Mesendoderm (in vitro differentiated cells): ENCODE data around the gene TACC3.
A peak's percentile ranks its signal among the peaks of the same experiment; 100 is the strongest.

ENCODE experiments used
- DNase-seq: peaks from one replicate; pipeline ENCODE4 v3.0.0; 2013
- H2AK5ac ChIP-seq: 2 replicates; pipeline ENCODE4 v1.6.1; 2013; ENCODE audit warnings: low read length, inconsistent platforms
- H2BK120ac ChIP-seq: 2 replicates; pipeline ENCODE4 v1.6.1; 2013; ENCODE audit warnings: low read depth, mild to moderate bottlenecking, low read length, moderate library complexity, mixed read lengths
- H2BK15ac ChIP-seq: replicated peaks from 2 replicates; pipeline ENCODE4 v1.6.1; 2013; ENCODE audit warnings: low read depth, mild to moderate bottlenecking, moderate library complexity
- H2BK5ac ChIP-seq: 2 replicates; pipeline ENCODE4 v1.6.1; 2013; ENCODE audit warnings: low read length, inconsistent platforms
- H3K18ac ChIP-seq: 2 replicates; pipeline ENCODE4 v1.6.1; 2013; ENCODE audit warnings: mild to moderate bottlenecking, low read length, mixed read lengths
- H3K23ac ChIP-seq: one replicate; pipeline ENCODE4 v1.6.1; 2013; ENCODE audit warnings: low read length
- H3K27ac ChIP-seq: 2 replicates; pipeline ENCODE4 v1.5.1; 2013; ENCODE audit warnings: low read depth, mild to moderate bottlenecking, inconsistent platforms, low read length, moderate library complexity
- H3K27me3 ChIP-seq: 2 replicates; pipeline ENCODE4 v1.6.1; 2013; ENCODE audit warnings: low read length, control low read depth, mild to moderate bottlenecking, inconsistent platforms; ENCODE audit not compliant: insufficient read depth, poor library complexity
- H3K36me3 ChIP-seq: 2 replicates; pipeline ENCODE4 v1.6.1; 2013; ENCODE audit warnings: low read length, inconsistent platforms; ENCODE audit not compliant: control insufficient read depth, insufficient read depth
- H3K4ac ChIP-seq: one replicate; pipeline ENCODE4 v1.6.1; 2013; ENCODE audit warnings: low read depth, mild to moderate bottlenecking, low read length, moderate library complexity
- H3K4me1 ChIP-seq: 2 replicates; pipeline ENCODE4 v1.6.1; 2013; ENCODE audit warnings: low read depth, low read length, inconsistent platforms; ENCODE audit not compliant: control insufficient read depth
- H3K4me2 ChIP-seq: 2 replicates; pipeline ENCODE4 v1.6.1; 2013; ENCODE audit warnings: low read length
- H3K4me3 ChIP-seq: 2 replicates; pipeline ENCODE4 v1.5.1; 2013; ENCODE audit warnings: mild to moderate bottlenecking, low read length
- H3K56ac ChIP-seq: one replicate; pipeline ENCODE4 v1.6.1; 2013; ENCODE audit warnings: low read length
- H3K79me1 ChIP-seq: 2 replicates; pipeline ENCODE4 v1.6.1; 2013; ENCODE audit warnings: low read length, inconsistent platforms
- H3K79me2 ChIP-seq: 2 replicates; pipeline ENCODE4 v1.6.1; 2013; ENCODE audit warnings: mild to moderate bottlenecking, low read length; ENCODE audit not compliant: control insufficient read depth, insufficient read depth
- H3K9ac ChIP-seq: 2 replicates; pipeline ENCODE4 v1.6.1; 2013; ENCODE audit warnings: low read length, inconsistent platforms
- H4K5ac ChIP-seq: one replicate; pipeline ENCODE4 v1.6.1; 2013; ENCODE audit warnings: low read length
- H4K8ac ChIP-seq: one replicate; pipeline ENCODE4 v1.6.1; 2013; ENCODE audit warnings: low read depth, mild to moderate bottlenecking, control low read depth, low read length, moderate library complexity
- WGBS: extraction: QIAGEN DNeasy Blood & Tissue Kit; methylation state at CpG from one replicate; pipeline ENCODE4 v1.1.7; 2013; ENCODE audit warnings: low lambda C conversion rate, missing lambda C conversion rate; ENCODE audit not compliant: insufficient coverage; ENCODE audit errors: extremely low coverage; 5-methylcytosine and 5-hydroxymethylcytosine counted together

The TACC3 gene

DNA sequence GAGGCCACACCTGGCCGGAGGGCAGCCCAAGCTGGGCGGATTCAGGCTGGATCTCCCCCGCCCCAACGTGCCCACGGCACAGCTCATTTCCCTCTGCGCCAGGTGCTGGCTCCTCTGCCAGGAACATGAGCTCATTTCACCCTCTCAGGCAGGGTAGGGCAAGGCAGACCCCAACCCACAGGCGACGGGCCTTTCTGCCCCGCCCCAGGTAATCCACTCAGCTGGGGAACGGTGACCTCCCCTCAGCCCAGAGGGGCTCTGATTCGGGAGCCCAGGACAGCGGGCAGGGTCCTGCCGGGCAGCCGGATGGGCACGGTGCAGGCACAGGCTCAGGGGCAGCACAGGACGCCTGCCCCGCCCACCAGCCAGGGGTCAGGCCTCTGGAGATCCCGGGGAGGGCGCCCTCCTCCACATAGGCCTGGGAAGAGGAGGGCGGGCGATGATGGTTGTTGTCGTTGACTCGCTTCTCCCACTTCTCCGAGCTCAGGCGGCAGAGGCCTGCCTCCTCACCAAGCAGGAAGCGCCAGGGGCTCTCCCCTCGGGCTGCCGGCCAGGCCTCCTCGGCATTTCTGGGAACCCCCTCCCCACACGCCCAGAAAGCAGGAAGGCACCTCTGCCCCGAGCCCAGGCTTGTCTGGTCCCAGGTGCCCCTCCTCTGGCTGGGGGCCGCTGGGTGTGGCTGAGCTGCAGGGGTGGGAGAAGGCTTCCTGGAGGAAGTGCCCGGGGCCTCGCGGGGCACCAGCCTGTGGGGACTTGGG, 31.1 kb downstream of the TACC3 start:
- no peak overlapping the region for H2BK15ac ChIP-seq
- no peak overlapping the region for H4K5ac ChIP-seq
- no peaks in the 10 kb centered on the region for H3K36me3 ChIP-seq
- peak overlapping the region; percentile 24 for H3K23ac ChIP-seq
- H3K79me1 ChIP-seq = no peaks in the 10 kb centered on the region
- H3K4ac ChIP-seq = no peak overlapping the region
- H2BK5ac ChIP-seq = no peak overlapping the region
- WGBS = no CpG with 5 or more reads among the region's 35 CpGs
- H3K27me3 ChIP-seq = no peaks in the 10 kb centered on the region
- no peak overlapping the region for H3K18ac ChIP-seq
- no peak overlapping the region for H3K27ac ChIP-seq
- H3K4me2 ChIP-seq = no peak overlapping the region
- H3K9ac ChIP-seq = no peak overlapping the region
- peak overlapping the region; percentile 64 for H3K56ac ChIP-seq
- H3K79me2 ChIP-seq = no peaks in the 10 kb centered on the region
- no peak overlapping the region for H3K4me3 ChIP-seq
- no peak overlapping the region for H4K8ac ChIP-seq
- no peak overlapping the region for H2BK120ac ChIP-seq
- no peak overlapping the region for H2AK5ac ChIP-seq
- peak; percentile 40 for DNase-seq
- H3K4me1 ChIP-seq = no peaks in the 10 kb centered on the region

DNA sequence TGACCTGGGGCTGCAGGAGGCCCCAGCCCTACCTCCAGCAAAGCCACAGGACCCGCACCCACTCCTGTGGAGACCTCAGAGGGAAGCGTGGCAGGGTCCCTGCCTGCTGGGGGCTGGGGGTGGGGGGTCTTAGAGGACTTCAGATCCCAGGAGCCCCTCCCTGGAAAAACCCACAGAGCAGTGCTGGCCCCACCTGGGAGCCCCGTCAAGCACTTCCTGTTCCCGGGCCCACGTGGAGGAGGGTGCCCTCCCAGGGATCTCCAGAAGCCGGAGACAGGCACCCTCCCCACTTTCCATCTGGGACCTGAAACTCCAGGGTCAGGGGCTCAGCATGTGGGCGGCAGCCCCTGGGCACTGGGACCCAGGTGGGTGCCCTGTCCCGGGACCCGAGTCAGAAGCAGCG, 32.0 kb downstream of the TACC3 start:
- Histone ChIP-seq H3K18ac (no peak overlapping the region), H3K27me3 (no peaks in the 10 kb centered on the region), H3K79me1 (no peaks in the 10 kb centered on the region), H3K56ac (no peak overlapping the region), H3K36me3 (no peaks in the 10 kb centered on the region), H3K4me3 (no peak overlapping the region), H2BK5ac (no peak overlapping the region), H3K4me2 (no peak overlapping the region), H4K5ac (no peak overlapping the region), H3K4ac (no peak overlapping the region), H3K9ac (no peak overlapping the region), H2AK5ac (no peak overlapping the region), H2BK15ac (no peak overlapping the region), H3K23ac (no peak overlapping the region), H3K79me2 (no peaks in the 10 kb centered on the region), H4K8ac (no peak overlapping the region), H3K27ac (no peak overlapping the region), H2BK120ac (no peak overlapping the region), H3K4me1 (no peaks in the 10 kb centered on the region)
- no peak for DNase-seq
- no CpG with 5 or more reads among the region's 10 CpGs for WGBS

DNA sequence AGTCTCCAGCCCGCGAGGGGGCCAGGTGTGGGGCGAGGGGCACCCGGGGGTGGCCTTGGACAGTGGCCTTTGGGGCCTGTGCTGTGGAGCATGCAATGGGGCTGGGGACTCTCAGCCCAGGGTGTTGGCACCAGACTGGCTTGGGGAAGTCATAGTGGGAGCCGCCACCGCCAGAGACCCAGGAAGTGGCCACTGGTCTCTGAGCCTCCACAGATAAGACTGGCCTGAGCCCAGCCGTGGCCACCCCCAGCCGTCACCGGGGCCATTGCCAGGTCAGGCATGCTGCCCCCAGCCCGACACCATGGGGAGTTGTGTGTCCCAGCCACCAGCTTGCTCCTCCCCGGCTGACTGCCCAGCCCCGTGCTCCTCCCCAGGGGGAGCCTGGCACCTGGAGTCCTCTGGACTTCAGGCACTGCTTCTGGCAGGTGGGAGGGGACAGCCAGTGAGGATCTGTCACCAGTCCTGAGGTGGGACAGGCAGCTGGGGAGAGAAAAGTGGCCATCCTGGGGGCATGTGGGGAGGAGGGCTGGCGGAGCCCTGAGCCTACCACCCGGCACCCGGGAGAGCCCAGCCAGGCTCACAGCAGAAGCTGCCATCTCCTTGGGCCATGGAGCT, 32.5 kb downstream of the TACC3 start:
- no peak overlapping the region for H2BK120ac ChIP-seq
- H3K79me1 ChIP-seq = no peaks in the 10 kb centered on the region
- no peak overlapping the region for H3K4me2 ChIP-seq

DNA sequence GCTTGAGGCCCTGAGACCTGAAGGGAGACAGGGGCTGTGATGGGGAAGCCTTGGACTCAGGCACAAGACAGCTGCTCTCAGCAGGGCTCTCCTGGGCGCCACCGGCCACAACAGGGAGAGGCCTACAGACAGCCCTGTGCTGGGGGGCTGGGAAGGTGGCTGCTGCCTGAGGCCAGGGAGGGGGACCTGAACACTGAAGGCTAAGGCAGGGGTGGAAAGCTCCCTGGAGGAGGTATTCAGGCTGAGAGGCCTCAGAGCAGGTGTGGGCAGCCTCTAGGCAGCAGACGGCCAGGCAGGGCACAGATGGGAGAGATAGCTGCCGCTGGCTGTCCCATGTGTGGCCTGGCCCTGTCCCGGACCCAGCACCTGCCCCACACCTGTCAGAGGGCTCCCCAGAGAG, 33.0 kb downstream of the TACC3 start:
- Histone ChIP-seq H3K27me3 (no peaks in the 10 kb centered on the region), H2AK5ac (no peak overlapping the region), H3K4me3 (no peak overlapping the region), H4K8ac (no peak overlapping the region), H2BK15ac (no peak overlapping the region), H3K4me1 (no peaks in the 10 kb centered on the region), H3K4ac (no peak overlapping the region), H2BK5ac (no peak overlapping the region), H3K9ac (no peak overlapping the region), H3K79me2 (no peaks in the 10 kb centered on the region), H3K23ac (no peak overlapping the region), H3K79me1 (no peaks in the 10 kb centered on the region), H3K4me2 (no peak overlapping the region), H3K56ac (no peak overlapping the region), H2BK120ac (no peak overlapping the region), H3K18ac (no peak overlapping the region), H3K27ac (no peak overlapping the region), H4K5ac (no peak overlapping the region), H3K36me3 (no peaks in the 10 kb centered on the region)
- WGBS = no CpG with 5 or more reads among the region's 5 CpGs
- no peak for DNase-seq

More for the DNA sequence above, 32.5 kb downstream of the TACC3 start:
- Histone ChIP-seq H3K56ac (no peak overlapping the region), H3K4ac (no peak overlapping the region), H3K27ac (no peak overlapping the region), H2BK5ac (no peak overlapping the region), H2BK15ac (no peak overlapping the region), H3K36me3 (no peaks in the 10 kb centered on the region), H3K9ac (no peak overlapping the region), H2AK5ac (no peak overlapping the region), H4K8ac (no peak overlapping the region), H3K79me2 (no peaks in the 10 kb centered on the region), H3K18ac (no peak overlapping the region), H4K5ac (no peak overlapping the region), H3K23ac (no peak overlapping the region), H3K4me1 (no peaks in the 10 kb centered on the region), H3K27me3 (no peaks in the 10 kb centered on the region), H3K4me3 (no peak overlapping the region)
- no CpG with 5 or more reads among the region's 15 CpGs for WGBS
- DNase-seq = no peak

DNA sequence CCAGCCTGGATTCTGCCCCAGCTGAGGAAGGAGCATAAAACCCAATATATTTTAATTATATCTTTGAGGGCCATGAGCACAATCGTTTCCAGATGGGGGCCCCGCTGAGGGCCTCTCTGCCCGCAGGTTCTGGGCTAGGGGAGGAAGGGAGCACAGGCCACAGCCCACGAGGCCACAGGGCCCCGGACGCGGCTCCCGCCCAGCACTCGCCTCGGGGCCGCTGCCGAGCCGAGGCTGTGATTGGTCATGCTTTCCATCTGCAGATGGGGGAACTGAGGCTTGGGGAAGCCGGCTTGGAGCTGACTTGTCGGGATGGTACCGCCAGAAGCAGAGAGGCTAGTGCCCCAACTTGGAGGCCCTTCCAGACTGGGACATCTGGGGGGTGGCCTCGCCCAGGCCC, 34.0 kb downstream of the TACC3 start:
- Histone ChIP-seq H3K4me2 (no peak overlapping the region), H3K4me3 (no peak overlapping the region), H4K8ac (no peak overlapping the region), H3K27me3 (no peaks in the 10 kb centered on the region), H3K79me1 (no peaks in the 10 kb centered on the region), H3K23ac (no peak overlapping the region), H3K27ac (no peak overlapping the region), H3K56ac (no peak overlapping the region), H4K5ac (no peak overlapping the region), H3K36me3 (no peaks in the 10 kb centered on the region), H2BK120ac (no peak overlapping the region), H3K4me1 (no peaks in the 10 kb centered on the region), H2AK5ac (no peak overlapping the region), H3K79me2 (no peaks in the 10 kb centered on the region), H2BK15ac (no peak overlapping the region), H3K18ac (no peak overlapping the region), H2BK5ac (no peak overlapping the region), H3K4ac (no peak overlapping the region), H3K9ac (no peak overlapping the region)
- DNase-seq = no peak
- WGBS = no CpG with 5 or more reads among the region's 17 CpGs
